ENCODE data around the gene CCL28.

GRCh38 chr5:43367453-43367852, 44.7 kb downstream of the CCL28 start:
- TF ChIP-seq TARDBP (IDR thresholded peaks at IDR 0.05; ENCODE audit: borderline replicate concordance): no peak
- no peak for TF ChIP-seq POLR2AphosphoS5 (IDR thresholded peaks at IDR 0.05; ENCODE audit: low read length)
- TF ChIP-seq JUND (IDR thresholded peaks at IDR 0.05; ENCODE audit: low read depth, low read length): no peak
- no peak for TF ChIP-seq ETV6 (conservative IDR thresholded peaks at IDR 0.05 in 1 of 2, IDR thresholded peaks at IDR 0.05 in 1 of 2; ENCODE audit: borderline replicate concordance in 1 of 2, low read depth in 1 of 2)
- no peak for TF ChIP-seq MAX (IDR thresholded peaks at IDR 0.05; ENCODE audit: low read depth, low read length)
- no peak for TF ChIP-seq CTCF (IDR thresholded peaks at IDR 0.05 in 2 of 3, conservative IDR thresholded peaks at IDR 0.05 in 1 of 3; ENCODE audit: control insufficient read depth in 2 of 3, extremely low read depth in 1 of 3, insufficient read depth in 1 of 3, low read depth in 3 of 3, low read length in 3 of 3)
- TF ChIP-seq EP300 (IDR thresholded peaks at IDR 0.05; ENCODE audit: borderline replicate concordance in 1 of 2, control insufficient read depth in 1 of 2, low read depth in 2 of 2, low read length in 2 of 2): no peak
- TF ChIP-seq FOXM1 (IDR thresholded peaks at IDR 0.05; ENCODE audit: low read depth, low read length): no peak
- TF ChIP-seq GABPA (IDR thresholded peaks at IDR 0.05; ENCODE audit: low read depth): no peak
- no peak for TF ChIP-seq USF1 (IDR thresholded peaks at IDR 0.05; ENCODE audit: borderline replicate concordance, extremely low read length, insufficient read depth, low read depth, low read length)
- TF ChIP-seq REST (IDR thresholded peaks at IDR 0.05; ENCODE audit: low read depth, low read length): no peak
